HG03565 (cell line): ENCODE data around the gene FLOT2.
"Not testable (repeated sequence)": the region's sequence is repeated elsewhere in the genome, so short reads cannot be mapped to it uniquely, and the experiment has no call there.

Source experiments
- ATAC-seq: cut with Tn5 transposase; IDR thresholded peaks from one replicate; pipeline ENCODE4 v1.9.1; 2021; ENCODE audit warnings: mild to moderate bottlenecking, moderate library complexity; ENCODE audit not compliant: unreplicated experiment

The FLOT2 gene

GRCh38 chr17:28853295-28853694 is 44.2 kb downstream of the FLOT2 start:
- ATAC-seq, result no peak

GRCh38 chr17:28849281-28849680 is 48.3 kb downstream of the FLOT2 start:
- no peak for ATAC-seq

GRCh38 chr17:28848667-28849066 is 48.9 kb downstream of the FLOT2 start:
- not testable (repeated sequence) for ATAC-seq

GRCh38 chr17:28846699-28847098 is 50.8 kb downstream of the FLOT2 start:
- ATAC-seq, result not testable (repeated sequence)

- no peak for ATAC-seq
Observed at GRCh38 chr17:28846231-28846630, 51.3 kb downstream of the FLOT2 start.

- no peak for ATAC-seq
Observed at GRCh38 chr17:28843816-28844148, 53.8 kb downstream of the FLOT2 start.

- peak; percentile 79 for ATAC-seq
Observed at GRCh38 chr17:28842282-28843012, 55.1 kb downstream of the FLOT2 start, which contains the start of gene FAM222B. Gene FAM222B, minus strand, starts transcription at chr17:28842790. Its CDS starts 76,123 bp downstream, at chr17:28766667.

- ATAC-seq, result no peak
Observed at GRCh38 chr17:28841901-28842281, 55.6 kb downstream of the FLOT2 start.

GRCh38 chr17:28839221-28839620 is 58.3 kb downstream of the FLOT2 start:
- ATAC-seq, result no peak

- ATAC-seq, result not testable (repeated sequence)
Observed at GRCh38 chr17:28836541-28836940, 61.0 kb downstream of the FLOT2 start.

GRCh38 chr17:28834420-28834819 is 63.1 kb downstream of the FLOT2 start:
- ATAC-seq, result no peak
